Suprapubic skin (tissue), 3 donors: Measurements from ENCODE around the gene USP36.

Source experiments
- EP300 ChIP-seq: sonication (generic); formaldehyde crosslinking; IDR thresholded peaks from one replicate; pipeline ENCODE4 v1.6.1; 2017; ENCODE audit warnings: antibody characterized with exemption
- POLR2A ChIP-seq, 2 donors: fragments of 450-650 bp; IDR thresholded peaks; one replicate each; pipeline ENCODE4 v1.6.1; 2017; ENCODE audit warnings: antibody characterized with exemption in 2 of 2, mild to moderate bottlenecking in 2 of 2, moderate library complexity in 2 of 2
- TF ChIP-seq, protein P1 (sequence below), 2 donors: fragments of 200-600 bp in 1 of 2; fragments of 450-650 bp in 1 of 2; sonication (generic) in 1 of 2; IDR thresholded peaks; one replicate each; pipeline ENCODE4 v1.5.1; 2016 to 2019; ENCODE audit warnings: antibody characterized with exemption in 2 of 2, mild to moderate bottlenecking in 1 of 2, moderate library complexity in 1 of 2

DNA sequence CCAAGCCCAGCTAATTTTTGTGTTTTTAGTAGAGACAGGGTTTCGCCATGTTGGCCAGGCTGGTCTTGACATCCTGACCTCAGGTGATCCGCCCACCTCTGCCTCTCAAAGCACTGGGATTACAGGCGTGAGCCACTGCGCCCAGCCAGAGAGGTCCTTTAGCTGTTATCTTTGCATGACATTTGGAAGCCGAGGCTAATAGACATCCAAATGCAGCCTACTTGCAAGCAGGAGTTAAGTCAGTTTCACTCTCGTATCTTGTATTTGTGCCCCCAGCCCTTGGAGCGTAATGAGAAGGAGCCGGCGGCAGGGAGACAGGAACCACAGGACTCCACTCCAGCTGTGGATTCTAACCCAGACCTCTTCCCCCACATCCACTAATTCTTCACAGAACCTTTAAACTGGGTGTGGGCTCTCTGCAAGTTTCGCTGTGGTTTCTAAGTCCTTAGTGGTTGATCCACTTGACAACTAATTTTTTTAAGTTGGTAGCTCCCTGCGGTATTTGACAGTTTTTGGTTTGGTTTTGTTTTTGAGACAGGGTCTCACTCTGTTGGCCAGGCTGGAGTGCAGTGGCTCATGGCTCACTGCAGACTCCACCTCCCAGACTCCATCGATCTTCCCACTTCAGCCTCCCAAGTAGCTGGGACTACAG is 55.5 kb downstream of the USP36 start:
- TF ChIP-seq, protein P1, sequence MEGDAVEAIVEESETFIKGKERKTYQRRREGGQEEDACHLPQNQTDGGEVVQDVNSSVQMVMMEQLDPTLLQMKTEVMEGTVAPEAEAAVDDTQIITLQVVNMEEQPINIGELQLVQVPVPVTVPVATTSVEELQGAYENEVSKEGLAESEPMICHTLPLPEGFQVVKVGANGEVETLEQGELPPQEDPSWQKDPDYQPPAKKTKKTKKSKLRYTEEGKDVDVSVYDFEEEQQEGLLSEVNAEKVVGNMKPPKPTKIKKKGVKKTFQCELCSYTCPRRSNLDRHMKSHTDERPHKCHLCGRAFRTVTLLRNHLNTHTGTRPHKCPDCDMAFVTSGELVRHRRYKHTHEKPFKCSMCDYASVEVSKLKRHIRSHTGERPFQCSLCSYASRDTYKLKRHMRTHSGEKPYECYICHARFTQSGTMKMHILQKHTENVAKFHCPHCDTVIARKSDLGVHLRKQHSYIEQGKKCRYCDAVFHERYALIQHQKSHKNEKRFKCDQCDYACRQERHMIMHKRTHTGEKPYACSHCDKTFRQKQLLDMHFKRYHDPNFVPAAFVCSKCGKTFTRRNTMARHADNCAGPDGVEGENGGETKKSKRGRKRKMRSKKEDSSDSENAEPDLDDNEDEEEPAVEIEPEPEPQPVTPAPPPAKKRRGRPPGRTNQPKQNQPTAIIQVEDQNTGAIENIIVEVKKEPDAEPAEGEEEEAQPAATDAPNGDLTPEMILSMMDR (IDR thresholded peaks at IDR 0.05) = no peak
- TF ChIP-seq EP300 (no peak), POLR2A (IDR thresholded peaks at IDR 0.05) (no peak)
